HG02798 (cell line): Measurements from ENCODE around the gene ST3GAL4.

ENCODE experiments used
- ATAC-seq: cut with Tn5 transposase; IDR thresholded peaks from one replicate; pipeline ENCODE4 v1.9.1; 2021; ENCODE audit warnings: mild to moderate bottlenecking; ENCODE audit not compliant: unreplicated experiment, poor library complexity

Gene ST3GAL4

GRCh38 chr11:126328938-126329643, 26.4 kb upstream of the ST3GAL4 start:
- no peak for ATAC-seq

DNA sequence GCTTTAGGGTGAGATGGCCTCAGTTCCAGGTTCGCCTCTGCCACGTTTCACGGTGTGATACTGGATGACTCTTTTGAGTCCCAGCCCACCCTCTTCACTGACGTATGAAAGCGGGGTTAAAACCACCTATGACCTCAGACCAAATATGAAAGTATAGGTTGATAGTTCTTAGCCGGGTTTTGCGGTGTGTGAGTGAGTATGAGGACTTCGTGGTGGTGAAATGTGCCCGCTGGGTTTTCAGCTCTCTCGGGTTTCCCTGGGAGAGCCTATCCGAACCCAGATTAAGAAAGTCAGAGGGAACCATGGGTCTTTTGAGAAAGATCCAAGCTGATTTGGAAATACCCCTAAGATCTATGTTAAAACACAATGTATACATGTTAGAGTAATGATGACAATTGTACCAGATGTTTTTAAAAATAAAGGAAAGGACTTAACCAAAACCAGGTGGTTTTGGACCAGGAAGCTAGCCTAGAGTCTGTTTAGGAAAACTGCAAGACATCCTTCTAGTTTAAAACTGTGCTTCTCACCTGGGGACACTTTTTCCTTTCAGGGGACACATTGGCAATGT, 25.8 kb upstream of the ST3GAL4 start:
- ATAC-seq: no peak

GRCh38 chr11:126331286-126331685, 24.2 kb upstream of the ST3GAL4 start:
- ATAC-seq: no peak

DNA sequence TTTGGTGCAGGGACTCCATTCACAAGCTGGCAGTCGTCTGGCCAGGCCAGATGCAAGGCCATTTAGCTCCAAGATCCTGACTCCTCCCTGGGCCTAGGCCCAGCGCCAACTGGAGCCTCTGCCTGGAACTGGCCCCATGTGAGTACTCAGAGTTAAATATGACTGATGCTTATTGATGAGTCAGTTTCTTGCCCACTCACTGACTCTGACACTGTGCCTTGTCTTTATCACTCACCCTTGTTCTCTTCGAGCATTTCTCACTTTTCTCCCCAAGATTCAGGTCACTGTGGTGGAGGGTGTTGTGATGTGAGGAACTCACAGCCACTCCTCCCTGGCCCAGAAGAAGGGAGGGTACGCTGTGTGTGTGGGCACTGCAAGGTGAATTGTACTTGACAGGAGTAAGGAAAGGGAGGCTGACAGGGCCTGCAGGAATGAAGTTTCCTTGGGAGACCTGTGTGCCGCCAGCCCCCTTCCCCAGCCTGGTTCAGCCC, 23.2 kb upstream of the ST3GAL4 start:
- no peak for ATAC-seq

- ATAC-seq: no peak
These were observed 22.3 kb upstream of the ST3GAL4 start for GRCh38 chr11:126333142-126333541.

- no peak for ATAC-seq
These were observed 20.6 kb upstream of the ST3GAL4 start for GRCh38 chr11:126334659-126335462.

GRCh38 chr11:126335463-126335760, 20.1 kb upstream of the ST3GAL4 start:
- no peak for ATAC-seq

DNA sequence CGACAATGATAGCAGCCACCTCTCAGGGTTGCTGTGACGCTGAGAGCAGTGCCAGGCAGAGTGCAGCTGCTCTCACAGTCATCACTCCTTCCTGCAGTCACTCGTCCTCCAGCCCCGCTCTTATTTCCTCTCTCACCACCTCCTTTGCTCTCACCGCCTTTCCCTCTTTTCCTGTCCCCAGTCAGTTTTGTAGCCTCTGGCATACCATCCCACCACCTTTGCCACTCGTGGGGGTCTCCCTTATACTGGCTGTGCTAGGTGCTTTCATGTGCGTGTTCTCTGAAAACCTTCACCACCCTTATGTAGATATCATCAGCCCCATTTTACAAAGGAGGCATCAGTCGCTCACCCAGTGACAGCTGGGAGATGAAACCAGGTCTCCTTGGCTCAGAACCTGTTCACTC, 19.3 kb upstream of the ST3GAL4 start:
- no peak for ATAC-seq

DNA sequence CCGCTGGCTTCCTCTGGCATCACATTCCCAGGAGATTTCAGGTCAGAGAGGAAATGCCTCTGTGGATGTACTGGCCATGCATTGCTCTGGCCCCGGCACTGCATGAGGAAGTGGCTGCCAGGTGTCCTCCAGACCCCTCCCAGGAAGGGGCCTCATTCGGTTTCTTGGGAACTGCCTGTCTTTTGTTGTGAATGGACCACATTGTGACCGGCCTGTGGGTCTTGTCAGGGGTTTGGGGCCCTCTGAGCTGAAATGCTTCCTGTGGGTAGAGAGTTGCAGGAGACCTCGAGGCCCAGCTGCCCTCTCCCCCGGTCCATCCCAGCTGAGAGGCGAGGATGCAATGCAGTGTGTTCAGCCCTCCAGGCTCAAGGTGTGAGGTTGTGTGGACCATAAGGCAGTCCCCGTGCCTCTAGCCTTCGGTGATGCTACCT, 18.8 kb upstream of the ST3GAL4 start:
- ATAC-seq: no peak

DNA sequence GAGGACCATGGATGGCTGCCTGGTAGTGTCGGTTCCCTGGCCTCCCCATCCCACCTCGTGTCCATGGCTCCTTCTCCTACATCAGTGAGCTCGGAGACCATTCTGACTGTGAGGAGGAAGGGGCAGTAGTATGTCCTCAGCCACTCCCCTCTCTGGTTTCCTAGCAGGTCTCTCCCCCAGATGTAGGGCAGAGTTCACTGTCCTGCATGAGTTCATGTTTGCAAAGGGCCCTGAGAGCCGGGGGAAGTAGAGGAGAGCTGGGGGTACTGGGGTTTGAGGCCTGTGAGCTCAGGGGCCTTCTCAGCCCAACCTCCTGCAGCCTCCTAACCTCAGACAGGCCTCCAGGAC, 18.4 kb upstream of the ST3GAL4 start:
- ATAC-seq: no peak

DNA sequence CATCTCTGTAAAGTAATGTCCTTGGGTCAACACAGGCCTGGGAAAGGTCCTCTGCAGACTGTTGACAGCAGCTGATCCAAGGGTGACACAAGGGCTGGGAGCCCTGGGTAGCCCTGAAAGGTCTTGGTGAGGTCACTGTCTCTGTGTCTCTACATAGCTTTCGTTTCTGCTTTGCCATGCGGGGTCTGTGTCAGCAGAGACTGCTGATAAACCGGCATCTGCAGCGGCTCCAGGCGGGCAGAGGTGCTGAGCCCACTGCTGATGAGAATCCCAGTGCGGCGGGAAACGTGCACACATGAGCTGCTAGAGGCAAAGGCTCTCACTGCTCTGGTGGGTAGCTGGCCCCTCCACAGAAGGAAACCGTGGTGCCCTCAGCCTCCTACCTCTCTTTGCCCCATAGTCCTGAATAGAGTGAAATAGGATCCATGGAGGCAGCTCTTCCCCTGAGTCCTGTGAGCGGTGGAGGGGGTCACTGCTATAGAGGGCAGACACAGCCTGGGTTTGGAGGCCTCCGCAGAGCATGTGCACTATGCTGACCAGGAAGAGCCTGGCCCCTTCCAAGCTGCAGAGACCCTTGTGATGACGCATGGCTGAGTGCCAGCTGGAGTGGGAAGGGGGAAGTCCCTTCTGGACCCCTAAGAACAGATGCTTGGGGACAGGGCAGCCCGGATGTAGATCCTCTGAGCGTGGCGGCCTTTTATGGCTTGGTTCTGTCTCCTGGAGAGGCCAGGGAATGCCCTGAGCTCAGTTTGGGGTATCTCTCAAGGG, 17.8 kb upstream of the ST3GAL4 start:
- no peak for ATAC-seq

DNA sequence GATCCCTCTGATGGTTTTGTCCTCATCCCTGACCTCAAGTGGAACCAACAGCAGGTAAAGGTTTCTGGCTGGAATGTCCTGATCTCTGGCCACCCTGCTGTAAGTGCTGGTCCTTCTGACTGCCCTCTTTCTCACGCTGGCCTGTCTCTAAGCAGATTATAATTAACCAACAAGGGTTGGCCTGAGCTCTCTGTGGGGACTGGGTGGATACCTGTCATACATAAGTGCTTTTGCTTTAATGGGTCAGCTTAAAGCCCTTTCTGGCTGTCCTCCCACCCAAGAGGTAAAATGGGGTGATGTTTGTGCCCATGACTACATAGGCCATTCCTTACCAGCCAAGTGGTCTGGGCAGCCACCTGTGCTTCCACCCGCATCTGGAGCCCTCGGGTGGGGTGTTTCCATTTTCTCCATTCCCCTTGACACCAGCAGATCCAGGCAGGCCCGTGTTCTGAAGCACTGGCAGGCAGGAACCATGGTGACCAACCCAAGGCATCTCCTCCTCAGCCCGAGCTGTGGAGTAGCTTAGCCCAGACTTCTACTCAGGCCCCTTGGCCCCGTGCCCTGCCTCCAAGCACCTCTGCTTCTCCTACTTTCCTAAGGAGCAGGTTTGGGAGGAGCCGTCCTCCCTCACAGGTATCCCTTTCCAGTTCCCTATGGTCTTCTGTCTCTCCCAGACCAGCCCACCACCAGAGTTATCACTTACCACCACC, 17.0 kb upstream of the ST3GAL4 start:
- no peak for ATAC-seq

DNA sequence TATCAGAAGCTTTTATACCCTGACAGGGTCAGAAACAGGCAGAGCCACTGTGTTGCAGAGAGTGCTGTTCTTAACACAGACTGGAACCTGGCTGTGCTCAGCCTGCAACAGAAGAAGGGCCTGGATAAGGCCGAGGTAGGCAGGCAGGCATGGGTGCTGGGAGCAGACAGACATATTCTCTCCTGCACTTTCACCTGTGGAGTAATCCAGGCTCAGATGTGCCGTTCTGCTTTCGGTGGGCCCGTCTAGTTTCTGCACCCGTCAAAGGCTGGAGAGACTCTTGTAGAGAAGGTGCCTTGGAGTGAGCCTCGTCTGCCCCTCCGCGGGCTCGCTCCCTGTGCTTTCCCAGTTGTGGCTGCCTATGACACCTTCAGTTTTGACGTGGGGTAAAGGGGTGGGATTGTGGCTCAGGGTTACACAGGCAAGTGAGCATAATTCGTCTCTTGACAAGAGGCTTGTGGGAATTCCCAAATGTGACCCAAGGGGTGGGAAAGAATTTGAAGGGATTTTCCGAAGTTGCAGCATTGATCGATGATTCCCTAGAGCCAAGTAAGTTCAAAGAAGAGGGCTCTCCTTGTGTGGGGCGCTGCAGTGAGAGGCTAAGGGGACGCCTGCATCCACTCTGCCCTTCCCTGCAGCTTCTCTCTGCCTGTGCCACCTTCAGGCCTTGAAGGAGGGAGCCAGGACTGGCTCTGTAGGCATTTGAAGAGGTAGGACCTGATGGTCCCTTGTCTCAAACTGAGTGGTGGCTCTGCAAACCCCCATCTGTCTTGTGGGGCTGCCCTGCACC, 16.2 kb upstream of the ST3GAL4 start:
- ATAC-seq: no peak

DNA sequence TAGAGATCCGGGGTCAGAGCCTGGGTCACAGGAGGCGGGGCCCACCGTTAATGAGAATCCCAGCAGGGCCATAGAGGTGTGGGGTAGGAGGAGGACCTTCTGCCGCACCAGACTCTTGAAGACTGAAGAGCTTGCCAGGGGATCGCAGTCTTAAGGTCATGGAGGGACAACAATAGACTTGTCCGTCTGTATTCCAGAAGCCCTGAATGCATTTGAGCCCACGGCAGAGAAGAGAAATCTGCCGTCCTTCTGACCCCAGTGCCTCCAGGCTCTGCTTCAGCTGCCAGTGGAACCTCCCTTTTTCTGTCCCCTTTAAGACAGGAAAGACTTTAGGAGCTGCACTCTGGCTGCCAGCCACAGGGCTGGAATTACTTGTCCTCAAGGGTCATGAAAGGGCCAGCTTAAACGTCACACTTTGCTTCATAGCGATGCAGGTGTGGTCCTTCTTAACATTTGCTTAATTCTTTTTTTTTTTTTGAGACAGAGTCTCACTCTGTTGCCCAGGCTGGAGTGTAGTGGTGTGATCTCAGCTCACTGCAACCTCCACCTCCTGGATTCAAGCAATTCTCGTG, 15.5 kb upstream of the ST3GAL4 start:
- ATAC-seq: no peak

GRCh38 chr11:126340960-126341606, 14.4 kb upstream of the ST3GAL4 start:
- no peak for ATAC-seq

DNA sequence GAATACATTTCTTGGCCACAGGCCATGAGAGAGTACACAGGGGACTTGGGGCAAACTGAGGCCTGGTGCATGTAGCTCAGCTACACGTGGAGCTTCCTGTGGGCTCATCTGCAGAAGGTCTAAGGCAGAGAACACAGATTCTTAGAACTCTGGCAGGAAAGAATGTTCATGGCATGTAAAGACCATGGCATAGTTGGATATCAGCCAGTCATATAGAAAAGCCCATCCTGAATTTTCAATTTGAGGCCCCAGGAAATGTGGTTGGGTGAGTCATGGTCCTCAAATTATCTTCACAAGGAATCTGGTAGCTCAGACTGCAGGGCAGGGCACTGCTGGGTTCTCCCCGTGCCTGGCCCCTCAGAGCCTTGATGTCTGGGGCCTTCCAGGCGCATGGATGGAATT, 13.7 kb upstream of the ST3GAL4 start:
- no peak for ATAC-seq

- ATAC-seq: no peak
These were observed 12.4 kb upstream of the ST3GAL4 start for GRCh38 chr11:126343051-126343450.

DNA sequence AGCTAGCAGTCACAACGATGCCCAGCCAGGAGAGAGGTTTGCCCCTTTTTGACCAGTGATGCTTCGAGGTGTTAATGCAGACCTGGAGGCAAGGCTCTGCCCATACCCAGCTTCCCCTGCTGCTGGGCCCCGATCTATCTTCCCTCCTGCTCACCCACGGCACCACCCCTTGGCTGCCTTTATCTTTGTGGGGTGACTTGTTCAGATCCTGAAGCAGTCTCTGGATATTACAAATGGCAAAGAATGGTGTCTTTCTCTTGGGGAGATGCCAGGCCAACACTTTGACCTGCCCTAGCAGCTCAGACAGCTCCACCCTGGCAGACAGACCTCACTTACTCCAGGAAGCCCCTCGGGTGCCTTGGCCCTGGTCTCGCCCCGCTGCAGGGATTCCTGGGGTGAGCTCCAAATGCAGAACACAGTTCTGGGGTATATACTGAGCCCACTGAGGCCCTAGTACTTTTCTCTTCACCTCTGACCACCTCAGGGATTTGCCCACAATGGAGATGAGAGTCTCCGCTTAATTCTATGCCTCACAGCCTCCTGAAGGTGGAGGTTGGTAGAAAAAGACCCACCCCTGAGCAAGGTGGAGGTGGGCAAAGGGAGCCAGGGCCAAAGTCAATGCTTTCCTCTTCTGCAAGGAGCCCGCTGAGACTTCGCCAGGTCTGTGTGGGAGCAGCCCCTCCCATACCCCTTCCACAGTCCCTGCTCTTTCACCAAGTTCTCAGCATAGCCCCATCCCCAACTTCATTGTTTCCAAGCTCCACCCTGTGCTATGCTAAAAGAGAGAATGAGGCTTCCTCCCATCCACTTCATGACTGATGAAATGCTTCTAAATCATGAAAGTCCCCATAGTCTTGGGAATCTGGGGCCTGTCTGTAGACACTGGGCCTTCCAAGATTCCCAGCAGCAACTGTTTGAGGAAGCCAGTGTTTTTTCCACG, 11.1 kb upstream of the ST3GAL4 start:
- ATAC-seq: no peak
